ENCODE measurements around the gene DIS3L2. TPM values are rescaled to one million over a fixed set of nuclear protein-coding genes. Genes with fewer than 3 reads are reported as not detected.
"Not testable (repeated sequence)": the region's sequence is repeated elsewhere in the genome, so short reads cannot be mapped to it uniquely, and the experiment has no call there.

Gene DIS3L2
- total RNA-seq, 1 experiment from 2014 or later, result 15.8 TPM

- no peak for DNase-seq
- H3K36me3 ChIP-seq (ENCODE audit: insufficient read depth, low read length), result no peaks in the 10 kb centered on the region
- H3K9ac ChIP-seq (ENCODE audit: low read length), result no peak overlapping the region
These were observed 407.8 kb downstream of the DIS3L2 start for GRCh38 chr2:232369126-232369951.

GRCh38 chr2:232370007-232370406 is 408.5 kb downstream of the DIS3L2 start:
- H3K27me3 ChIP-seq (ENCODE audit: low read length); H4K20me1 ChIP-seq (ENCODE audit: insufficient read depth, low read depth, low read length); H3K27ac ChIP-seq (ENCODE audit: low read length); H3K4me3 ChIP-seq (ENCODE audit: low read length); H3K4me2 ChIP-seq (ENCODE audit: low read depth, low read length, poor library complexity, severe bottlenecking); H3K9me2 ChIP-seq (replicated peaks; ENCODE audit: insufficient read depth, low read length); H2AFZ ChIP-seq (ENCODE audit: low read length); H3K36me3 ChIP-seq (ENCODE audit: insufficient read depth, low read length); H3K4me1 ChIP-seq (ENCODE audit: low read length); DNase-seq; H3K9ac ChIP-seq (ENCODE audit: low read length); H3K79me2 ChIP-seq (ENCODE audit: low read length); H3K9me3 ChIP-seq (ENCODE audit: low read length): not testable (repeated sequence)

More at GRCh38 chr2:232369126-232369951, 407.8 kb downstream of the DIS3L2 start:
- Histone ChIP-seq H2AFZ (ENCODE audit: low read length) (no peak overlapping the region), H3K9me3 (ENCODE audit: low read length) (no peaks in the 10 kb centered on the region), H3K27me3 (ENCODE audit: low read length) (no peaks in the 10 kb centered on the region), H3K4me2 (ENCODE audit: low read depth, low read length, poor library complexity, severe bottlenecking) (no peak overlapping the region), H3K9me2 (replicated peaks; ENCODE audit: insufficient read depth, low read length) (no peaks in the 10 kb centered on the region), H3K79me2 (ENCODE audit: low read length) (no peaks in the 10 kb centered on the region), H3K4me3 (ENCODE audit: low read length) (no peak overlapping the region), H3K4me1 (ENCODE audit: low read length) (no peaks in the 10 kb centered on the region), H4K20me1 (ENCODE audit: insufficient read depth, low read depth, low read length) (no peaks in the 10 kb centered on the region), H3K27ac (ENCODE audit: low read length) (no peak overlapping the region)

- Histone ChIP-seq H2AFZ (ENCODE audit: low read length) (no peak overlapping the region), H3K4me1 (ENCODE audit: low read length) (no peaks in the 10 kb centered on the region), H3K4me3 (ENCODE audit: low read length) (no peak overlapping the region), H3K27me3 (ENCODE audit: low read length) (no peaks in the 10 kb centered on the region), H3K79me2 (ENCODE audit: low read length) (no peaks in the 10 kb centered on the region), H3K9me3 (ENCODE audit: low read length) (no peaks in the 10 kb centered on the region), H3K4me2 (ENCODE audit: low read depth, low read length, poor library complexity, severe bottlenecking) (no peak overlapping the region), H4K20me1 (ENCODE audit: insufficient read depth, low read depth, low read length) (no peaks in the 10 kb centered on the region), H3K9ac (ENCODE audit: low read length) (no peak overlapping the region), H3K27ac (ENCODE audit: low read length) (no peak overlapping the region), H3K36me3 (ENCODE audit: insufficient read depth, low read length) (no peaks in the 10 kb centered on the region), H3K9me2 (replicated peaks; ENCODE audit: insufficient read depth, low read length) (no peaks in the 10 kb centered on the region)
- no peak for DNase-seq
These were observed 411.0 kb downstream of the DIS3L2 start for GRCh38 chr2:232372231-232373208.

GRCh38 chr2:232374356-232374755 is 412.8 kb downstream of the DIS3L2 start:
- Histone ChIP-seq H3K27ac (ENCODE audit: low read length) (no peak overlapping the region), H3K9me3 (ENCODE audit: low read length) (no peaks in the 10 kb centered on the region), H3K4me3 (ENCODE audit: low read length) (no peak overlapping the region), H4K20me1 (ENCODE audit: insufficient read depth, low read depth, low read length) (no peaks in the 10 kb centered on the region), H3K9me2 (replicated peaks; ENCODE audit: insufficient read depth, low read length) (no peaks in the 10 kb centered on the region), H3K79me2 (ENCODE audit: low read length) (no peaks in the 10 kb centered on the region), H3K9ac (ENCODE audit: low read length) (no peak overlapping the region), H3K27me3 (ENCODE audit: low read length) (no peaks in the 10 kb centered on the region), H3K4me2 (ENCODE audit: low read depth, low read length, poor library complexity, severe bottlenecking) (no peak overlapping the region), H3K4me1 (ENCODE audit: low read length) (no peaks in the 10 kb centered on the region), H2AFZ (ENCODE audit: low read length) (no peak overlapping the region), H3K36me3 (ENCODE audit: insufficient read depth, low read length) (no peaks in the 10 kb centered on the region)
- no peak for DNase-seq

GRCh38 chr2:232375164-232375563 is 413.7 kb downstream of the DIS3L2 start:
- DNase-seq, result no peak

GRCh38 chr2:232376260-232376659 is 414.7 kb downstream of the DIS3L2 start:
- Histone ChIP-seq H3K9ac (ENCODE audit: low read length) (no peak overlapping the region), H2AFZ (ENCODE audit: low read length) (no peak overlapping the region), H3K9me2 (replicated peaks; ENCODE audit: insufficient read depth, low read length) (no peaks in the 10 kb centered on the region), H3K79me2 (ENCODE audit: low read length) (no peaks in the 10 kb centered on the region), H3K9me3 (ENCODE audit: low read length) (no peaks in the 10 kb centered on the region), H4K20me1 (ENCODE audit: insufficient read depth, low read depth, low read length) (no peaks in the 10 kb centered on the region), H3K4me1 (ENCODE audit: low read length) (no peaks in the 10 kb centered on the region), H3K36me3 (ENCODE audit: insufficient read depth, low read length) (no peaks in the 10 kb centered on the region), H3K4me2 (ENCODE audit: low read depth, low read length, poor library complexity, severe bottlenecking) (no peak overlapping the region), H3K27ac (ENCODE audit: low read length) (no peak overlapping the region), H3K27me3 (ENCODE audit: low read length) (no peaks in the 10 kb centered on the region), H3K4me3 (ENCODE audit: low read length) (no peak overlapping the region)
- no peak for DNase-seq

More at GRCh38 chr2:232375164-232375563, 413.7 kb downstream of the DIS3L2 start:
- Histone ChIP-seq H3K4me2 (ENCODE audit: low read depth, low read length, poor library complexity, severe bottlenecking) (no peak overlapping the region), H2AFZ (ENCODE audit: low read length) (no peak overlapping the region), H3K27me3 (ENCODE audit: low read length) (no peaks in the 10 kb centered on the region), H3K4me3 (ENCODE audit: low read length) (no peak overlapping the region), H3K9me2 (replicated peaks; ENCODE audit: insufficient read depth, low read length) (no peaks in the 10 kb centered on the region), H3K27ac (ENCODE audit: low read length) (no peak overlapping the region), H3K9me3 (ENCODE audit: low read length) (no peaks in the 10 kb centered on the region), H3K4me1 (ENCODE audit: low read length) (no peaks in the 10 kb centered on the region), H4K20me1 (ENCODE audit: insufficient read depth, low read depth, low read length) (no peaks in the 10 kb centered on the region), H3K79me2 (ENCODE audit: low read length) (no peaks in the 10 kb centered on the region), H3K36me3 (ENCODE audit: insufficient read depth, low read length) (no peaks in the 10 kb centered on the region), H3K9ac (ENCODE audit: low read length) (no peak overlapping the region)

- Histone ChIP-seq H3K9ac (ENCODE audit: low read length) (no peak overlapping the region), H3K79me2 (ENCODE audit: low read length) (no peaks in the 10 kb centered on the region), H3K27ac (ENCODE audit: low read length) (no peak overlapping the region), H3K4me3 (ENCODE audit: low read length) (no peak overlapping the region), H3K4me1 (ENCODE audit: low read length) (no peaks in the 10 kb centered on the region), H4K20me1 (ENCODE audit: insufficient read depth, low read depth, low read length) (no peaks in the 10 kb centered on the region), H3K27me3 (ENCODE audit: low read length) (no peaks in the 10 kb centered on the region), H3K36me3 (ENCODE audit: insufficient read depth, low read length) (no peaks in the 10 kb centered on the region), H3K4me2 (ENCODE audit: low read depth, low read length, poor library complexity, severe bottlenecking) (no peak overlapping the region), H2AFZ (ENCODE audit: low read length) (no peak overlapping the region), H3K9me3 (ENCODE audit: low read length) (no peaks in the 10 kb centered on the region), H3K9me2 (replicated peaks; ENCODE audit: insufficient read depth, low read length) (no peaks in the 10 kb centered on the region)
- no peak for DNase-seq
These were observed 415.2 kb downstream of the DIS3L2 start for GRCh38 chr2:232376713-232377112.

- Histone ChIP-seq H3K9me2 (replicated peaks; ENCODE audit: insufficient read depth, low read length) (no peaks in the 10 kb centered on the region), H3K9me3 (ENCODE audit: low read length) (no peaks in the 10 kb centered on the region), H4K20me1 (ENCODE audit: insufficient read depth, low read depth, low read length) (no peaks in the 10 kb centered on the region), H3K36me3 (ENCODE audit: insufficient read depth, low read length) (no peaks in the 10 kb centered on the region), H3K27me3 (ENCODE audit: low read length) (no peaks in the 10 kb centered on the region), H3K4me3 (ENCODE audit: low read length) (no peak overlapping the region), H3K4me1 (ENCODE audit: low read length) (no peaks in the 10 kb centered on the region), H3K4me2 (ENCODE audit: low read depth, low read length, poor library complexity, severe bottlenecking) (no peak overlapping the region), H2AFZ (ENCODE audit: low read length) (no peak overlapping the region), H3K9ac (ENCODE audit: low read length) (no peak overlapping the region), H3K79me2 (ENCODE audit: low read length) (no peaks in the 10 kb centered on the region), H3K27ac (ENCODE audit: low read length) (no peak overlapping the region)
- no peak for DNase-seq
These were observed 415.8 kb downstream of the DIS3L2 start for GRCh38 chr2:232377319-232377718.

Measured in Karpas-422 (cell line).